GM19468 (cell line): ENCODE results near the gene CEP85L.

Experiments used
- ATAC-seq: cut with Tn5 transposase; IDR thresholded peaks from one replicate; pipeline ENCODE4 v1.9.1; 2021; ENCODE audit warnings: mild to moderate bottlenecking, moderate library complexity, moderate number of reproducible peaks; ENCODE audit not compliant: unreplicated experiment; ENCODE audit errors: extremely low read depth

Gene CEP85L

DNA sequence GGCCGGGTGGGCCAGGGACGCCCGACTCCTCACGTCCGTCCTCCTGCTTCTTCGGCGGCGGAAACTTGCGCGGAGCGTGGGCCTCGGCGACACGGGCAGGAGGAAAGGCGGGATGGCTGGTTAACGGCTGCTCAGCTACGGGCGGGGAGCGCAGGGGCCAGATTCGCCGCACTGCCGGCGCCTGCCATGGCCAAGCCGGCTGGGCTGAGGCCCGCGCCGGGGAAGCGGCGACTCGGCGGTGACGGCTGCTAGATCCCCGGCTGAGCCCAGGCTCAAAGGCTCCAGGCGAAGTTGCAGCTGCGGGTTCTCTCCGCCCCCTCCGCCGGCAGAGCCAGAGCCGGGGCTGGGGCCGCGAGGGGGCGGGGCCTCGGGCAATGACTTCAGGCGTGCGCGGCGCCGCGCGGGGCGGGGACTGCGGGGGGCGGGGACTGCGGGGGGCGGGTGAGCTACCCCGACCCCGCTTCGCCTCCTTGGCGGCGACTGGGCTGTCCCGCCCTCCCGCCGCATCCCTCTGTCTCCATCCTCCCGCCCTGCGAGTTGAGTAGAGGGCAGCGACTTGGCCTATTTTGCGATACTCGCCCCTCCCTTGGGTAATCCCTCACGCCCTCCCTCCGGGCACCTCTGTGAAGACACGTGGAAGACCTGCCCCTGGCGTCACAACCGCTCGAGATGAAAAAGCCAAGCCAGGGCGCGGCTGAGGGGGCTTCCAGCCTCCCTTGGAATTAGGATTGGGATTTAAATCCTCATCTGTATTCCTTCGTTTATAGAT, at the start of gene CEP85L:
TSS of gene CEP85L (minus strand) at position 310 of the 769 bp plus-strand sequence. CDS start 322 bp downstream, outside the sequence.
- ATAC-seq = peak; percentile 89

DNA sequence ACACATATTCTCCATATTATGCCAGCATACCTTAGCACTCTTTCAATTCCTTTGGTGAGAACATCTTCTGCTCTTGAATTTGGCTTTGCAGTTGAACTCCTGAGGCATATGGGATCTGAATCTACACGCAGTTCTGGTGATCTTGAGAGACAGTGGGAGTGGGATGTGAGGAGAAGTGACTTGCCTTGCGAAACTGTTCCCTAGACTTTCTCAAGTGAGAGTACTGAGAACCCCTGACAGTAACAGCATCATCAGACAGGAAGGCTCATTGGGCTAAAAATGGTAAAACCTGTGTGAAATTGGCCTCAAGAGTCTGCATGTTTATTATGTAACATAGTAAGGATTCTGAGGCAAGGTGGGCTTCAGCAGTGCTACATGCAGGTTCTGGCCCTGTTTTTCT, 49.1 kb upstream of the CEP85L start:
- no peak for ATAC-seq

DNA sequence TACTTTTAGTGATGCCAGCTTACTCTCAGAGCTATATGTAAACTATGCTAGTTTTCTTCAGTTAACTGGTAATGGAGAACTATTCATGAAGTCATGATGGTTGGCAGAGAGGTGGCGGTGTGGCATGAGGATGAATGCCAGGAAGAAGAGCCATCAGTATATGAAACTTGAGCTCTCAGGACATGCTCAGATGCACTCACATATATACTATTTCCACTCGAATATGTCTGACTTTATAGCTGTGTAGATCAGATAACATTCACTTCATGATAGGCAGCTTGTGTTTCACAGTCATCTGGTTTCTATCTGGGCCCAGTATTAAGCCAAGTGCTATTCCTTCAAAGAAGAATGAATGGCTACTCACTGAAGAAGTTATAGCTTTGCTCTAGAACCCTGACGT, 46.2 kb upstream of the CEP85L start:
- ATAC-seq = no peak

DNA sequence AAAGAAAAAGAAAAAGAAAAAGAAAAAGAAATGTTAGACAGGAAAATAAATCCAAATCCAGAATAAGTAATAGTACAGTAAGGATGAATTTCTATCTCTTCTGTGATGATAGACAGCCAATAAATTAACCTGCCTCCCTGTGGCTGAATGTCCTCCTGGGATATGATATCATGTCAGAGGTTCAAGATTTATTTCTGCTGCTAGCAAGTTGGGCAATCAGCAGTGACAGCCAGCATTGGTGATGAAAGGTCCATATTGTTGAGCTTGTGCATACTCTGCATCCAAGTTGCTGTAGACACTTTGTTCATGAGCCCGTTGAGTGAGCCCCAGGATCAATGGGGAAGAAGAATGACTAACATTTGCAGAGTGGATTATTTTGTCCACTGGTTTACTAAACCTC, 44.9 kb upstream of the CEP85L start:
- no peak for ATAC-seq

DNA sequence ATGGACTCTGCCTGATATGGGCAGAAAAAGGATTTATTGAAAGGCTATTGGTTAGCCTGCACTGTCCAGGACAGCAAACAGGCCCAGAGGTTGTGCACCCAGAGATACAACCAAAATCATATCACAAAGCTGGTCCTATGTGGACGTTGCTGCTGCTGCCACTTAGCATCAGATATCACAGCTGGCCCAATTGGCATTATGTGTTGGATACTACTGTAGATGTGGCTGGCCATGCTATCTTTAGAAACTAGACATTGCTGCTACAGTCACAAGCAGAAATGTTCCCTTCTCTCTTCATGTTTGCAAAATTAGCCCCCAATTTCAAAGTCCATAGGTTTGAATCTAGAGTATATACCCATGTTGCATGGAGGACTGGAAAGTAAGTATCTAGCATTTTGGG, 42.2 kb upstream of the CEP85L start:
- ATAC-seq = no peak

GRCh38 chr6:118685823-118686449, 34.5 kb upstream of the CEP85L start:
- no peak for ATAC-seq

GRCh38 chr6:118683881-118684872, 32.8 kb upstream of the CEP85L start:
- ATAC-seq = no peak

GRCh38 chr6:118680452-118681095, 29.2 kb upstream of the CEP85L start:
- ATAC-seq = no peak

DNA sequence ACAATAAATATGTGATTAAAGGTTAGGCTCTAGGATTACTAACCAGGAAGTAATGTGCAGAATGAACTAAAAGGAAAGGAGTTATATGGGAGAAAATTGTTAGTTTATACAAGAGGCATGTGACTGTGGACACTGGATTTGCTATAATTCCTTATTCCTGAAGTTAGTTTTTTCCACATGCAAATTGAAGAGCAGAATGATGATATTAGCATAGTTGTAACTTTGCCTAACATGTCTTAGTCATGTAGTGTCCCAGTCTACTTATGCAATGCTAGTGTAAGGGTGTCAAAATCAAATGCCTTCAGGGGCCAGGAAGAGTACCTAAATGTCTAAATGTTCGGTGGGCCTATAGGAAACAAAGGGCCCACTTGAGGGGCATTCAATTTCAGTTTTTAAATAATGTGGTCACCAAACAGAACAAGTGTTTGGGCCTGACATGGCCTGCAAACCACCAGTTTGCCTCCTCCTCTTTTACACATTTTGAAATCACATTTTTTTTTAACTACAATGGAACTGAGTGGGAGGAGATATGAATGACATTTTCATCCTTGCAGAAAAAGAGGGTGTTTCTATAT, 28.0 kb upstream of the CEP85L start:
- ATAC-seq = no peak

- ATAC-seq = no peak
Measured at GRCh38 chr6:118678866-118679265, 27.5 kb upstream of the CEP85L start.

GRCh38 chr6:118677193-118677592, 25.8 kb upstream of the CEP85L start:
- ATAC-seq = no peak

- no peak for ATAC-seq
Measured at GRCh38 chr6:118675225-118675624, 23.8 kb upstream of the CEP85L start.

DNA sequence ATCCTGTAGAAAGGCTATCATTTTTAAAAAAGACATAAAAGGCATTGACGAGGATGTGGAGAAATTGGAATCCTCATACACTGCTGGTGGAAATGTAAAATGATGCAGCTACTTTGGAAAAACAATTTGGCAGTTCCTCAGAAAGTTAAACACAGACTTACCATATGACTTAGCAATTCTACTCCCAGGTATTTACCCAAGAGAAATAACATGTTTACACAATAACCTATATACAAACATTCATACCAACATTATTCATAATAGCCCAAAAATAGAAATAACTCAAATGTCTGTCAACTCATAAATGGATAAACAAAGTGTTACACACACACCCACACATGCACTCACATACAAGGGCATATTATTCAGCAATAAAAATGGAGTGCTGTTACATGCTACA, 23.4 kb upstream of the CEP85L start:
- no peak for ATAC-seq

DNA sequence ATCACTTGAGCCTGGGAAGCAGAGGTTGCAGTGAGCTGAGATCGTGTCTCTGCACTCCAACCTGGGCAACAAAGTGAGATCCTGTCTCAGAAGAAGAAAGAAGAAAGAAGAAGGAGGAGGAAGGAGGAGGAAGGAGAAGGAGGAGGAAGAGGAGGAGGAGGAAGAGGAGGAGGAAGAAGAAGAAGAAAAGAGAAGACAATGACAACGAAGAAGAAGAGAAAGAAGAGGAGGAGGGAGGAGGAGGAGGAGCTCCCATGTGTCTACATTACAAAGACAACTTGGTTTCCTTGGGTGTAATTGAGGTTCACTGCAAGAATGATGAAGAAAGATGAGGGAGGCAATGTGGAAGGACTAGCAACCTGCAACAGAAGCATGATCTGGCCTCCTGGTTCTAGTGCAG, 21.3 kb upstream of the CEP85L start:
- ATAC-seq = no peak

GRCh38 chr6:118669561-118669960, 18.2 kb upstream of the CEP85L start:
- ATAC-seq = no peak

DNA sequence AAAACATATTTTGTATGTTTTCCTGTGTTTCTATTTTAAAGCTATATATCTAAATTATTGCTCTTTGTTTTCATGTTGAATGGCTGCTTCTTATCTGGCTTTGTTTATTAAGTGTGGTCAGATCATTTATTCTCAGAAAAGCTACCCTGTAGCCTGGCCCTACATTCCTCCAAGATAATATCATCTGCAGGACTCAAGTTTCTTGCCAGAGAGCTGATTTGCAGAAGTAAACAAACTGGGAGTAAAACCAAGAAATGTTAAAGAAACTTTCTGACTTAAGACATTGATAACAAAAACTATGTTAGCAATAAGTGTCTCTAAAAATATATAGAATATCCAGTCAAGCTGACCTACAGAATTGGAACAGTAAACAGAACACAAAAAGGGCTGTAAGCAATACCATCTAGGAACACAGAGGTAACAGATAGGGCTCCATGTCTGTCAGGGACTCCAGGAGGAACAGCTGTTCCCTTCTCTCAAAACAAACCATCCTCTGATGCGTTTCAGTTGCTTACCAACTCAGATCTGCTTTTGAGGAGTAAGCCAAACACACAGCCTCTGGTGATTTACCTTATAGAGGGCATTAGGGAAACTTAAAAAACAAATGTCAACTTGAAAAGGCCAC, 17.5 kb upstream of the CEP85L start:
- no peak for ATAC-seq

DNA sequence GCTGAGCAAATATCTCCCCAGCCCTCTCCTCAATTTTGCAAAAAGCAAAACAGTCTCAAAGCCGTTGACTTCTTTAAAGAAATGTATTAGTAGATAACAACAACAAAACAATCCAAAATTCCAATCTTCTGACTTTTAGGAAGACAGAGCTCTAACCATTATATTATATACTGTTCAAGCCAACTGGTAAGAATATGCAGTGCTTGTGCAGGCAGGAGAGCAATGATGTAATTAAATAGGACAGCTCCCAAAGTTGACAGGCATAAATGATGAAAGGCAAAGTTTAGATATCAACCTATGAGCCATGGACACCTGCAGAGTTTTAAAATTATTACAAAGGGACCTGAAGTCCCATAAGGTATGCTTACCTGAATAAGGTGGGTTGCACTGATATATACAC, 16.6 kb upstream of the CEP85L start:
- ATAC-seq = no peak

DNA sequence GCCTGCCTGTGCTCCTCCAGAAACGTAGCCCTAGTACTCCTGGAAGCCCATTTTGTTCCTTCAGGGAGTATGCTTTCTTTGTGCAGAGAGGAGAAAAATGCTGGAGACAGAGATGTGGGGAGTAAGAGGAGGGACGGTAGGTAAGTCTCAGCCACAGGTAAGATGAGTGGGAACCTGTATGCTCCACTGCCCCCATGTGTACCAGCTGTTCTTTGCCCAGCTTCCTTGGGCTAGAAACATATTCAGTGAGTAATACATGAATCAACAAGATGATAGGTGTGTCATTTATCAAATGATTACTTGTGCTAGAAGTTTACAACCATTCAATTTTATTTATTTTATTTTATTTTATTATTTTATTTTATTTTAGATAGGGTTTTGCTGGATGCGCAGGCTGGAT, 13.6 kb upstream of the CEP85L start:
- no peak for ATAC-seq
